GM12878 (cell line): ENCODE results near the gene MED13L. TPM values are rescaled to one million over a fixed set of nuclear protein-coding genes. Genes with fewer than 3 reads are reported as not detected.

Source experiments
- ATAC-seq: fragments of 200-7000 bp; cut with Tn5 transposase; 3 replicates; pipeline ENCODE4 v1.9.1; 2020; ENCODE audit warnings: mild to moderate bottlenecking, moderate library complexity
- BruUV-seq: library from RNA; stranded (reverse); fragments of 400-500 nt; replicated peaks from 2 replicates; lab custom pipeline; 2021; lab: Mats Ljungman, UMichigan
- CTCF ChIA-PET: fragments of 300-600 bp; sonication (Branson Sonifier 250); formaldehyde crosslinking; extraction: SDS; loops from one replicate; lab custom pipeline; 2021; ENCODE audit warnings: inconsistent platforms; lab: Yijun Ruan, JAX
- POLR2A ChIA-PET: fragments of 350-600 bp; formaldehyde crosslinking; extraction: SDS; loops from one replicate; lab custom pipeline; 2021; ENCODE audit warnings: inconsistent platforms; lab: Charles Lee
- RAD21 ChIA-PET: fragments of 300-600 bp; sonication (Branson Sonifier 250); formaldehyde crosslinking; loops from one replicate; lab custom pipeline; 2023; ENCODE audit warnings: antibody characterized with exemption; ENCODE audit not compliant: unreplicated experiment; lab: Charles Lee
- SMC1A ChIA-PET: fragments of 300-600 bp; sonication (Branson Sonifier 250); formaldehyde crosslinking; loops from one replicate; lab custom pipeline; 2023; ENCODE audit not compliant: unreplicated experiment, uncharacterized antibody; lab: Charles Lee
- DNase-seq: peaks from one replicate; pipeline ENCODE4 v3.0.0-alpha.2; 2011; ENCODE audit warnings: low read depth, low spot score
- FAIRE-seq: peaks from 3 replicates; lab custom pipeline; 2011; peaks lifted over from hg19 to GRCh38; lab: Jason Lieb, UNC
- H2AFZ ChIP-seq: 2 replicates; pipeline ENCODE4 v1.6.0; 2011; ENCODE audit warnings: low read depth, low read length, control low read depth; ENCODE audit not compliant: control insufficient read depth
- H3K27ac ChIP-seq: 2 replicates; pipeline ENCODE4 v1.5.1; 2011; ENCODE audit warnings: control low read depth; ENCODE audit not compliant: control insufficient read depth, insufficient read depth
- H3K27me3 ChIP-seq, 2 experiments: replicated peaks in 1 of 2; 2 replicates each; pipeline versions ENCODE4 v1.6.0 to v1.6.1; 2011; ENCODE audit warnings: low read length in 1 of 2; ENCODE audit not compliant: control insufficient read depth in 2 of 2, insufficient read depth in 2 of 2
- H3K36me3 ChIP-seq, 2 experiments: 2 replicates each; pipeline ENCODE4 v1.5.1; 2011; ENCODE audit warnings: low read length in 1 of 2; ENCODE audit not compliant: control insufficient read depth in 2 of 2, insufficient read depth in 2 of 2
- H3K4me1 ChIP-seq: 2 replicates; pipeline ENCODE4 v1.6.1; 2011; ENCODE audit warnings: mild to moderate bottlenecking, low read length, moderate library complexity, mixed read lengths; ENCODE audit not compliant: control insufficient read depth, insufficient read depth
- H3K4me2 ChIP-seq: 2 replicates; pipeline ENCODE4 v1.6.0; 2011; ENCODE audit warnings: control low read depth; ENCODE audit not compliant: control insufficient read depth, insufficient read depth
- H3K4me3 ChIP-seq: fragments of 200-600 bp; sonication (generic); 2 replicates; pipeline ENCODE4 v1.5.1; 2016
- H3K79me2 ChIP-seq: 2 replicates; pipeline ENCODE4 v1.6.0; 2011; ENCODE audit warnings: low read length; ENCODE audit not compliant: control insufficient read depth, insufficient read depth
- H3K9ac ChIP-seq: 2 replicates; pipeline ENCODE4 v1.8.0; 2011; ENCODE audit warnings: low read length, control low read depth, mixed read lengths; ENCODE audit not compliant: control insufficient read depth, insufficient read depth
- H3K9me3 ChIP-seq: replicated peaks from 3 replicates; pipeline ENCODE4 v1.5.1; 2011; ENCODE audit warnings: mild to moderate bottlenecking, low read length; ENCODE audit not compliant: control insufficient read depth, insufficient read depth
- H4K20me1 ChIP-seq: 2 replicates; pipeline ENCODE4 v1.6.0; 2011; ENCODE audit not compliant: control insufficient read depth, insufficient read depth
- BCL3 ChIP-seq: IDR thresholded peaks from 2 replicates; pipeline ENCODE4 v1.6.1; 2011; ENCODE audit warnings: borderline replicate concordance, low read depth, mild to moderate bottlenecking, moderate library complexity, low read length; ENCODE audit not compliant: insufficient read depth, poor library complexity, severe bottlenecking
- BHLHE40 ChIP-seq, 2 experiments: fragments of 450-650 bp in 1 of 2; IDR thresholded peaks; 2 replicates each; pipeline ENCODE4 v1.6.1; 2011 to 2017; ENCODE audit warnings: low read depth in 2 of 2, borderline replicate concordance in 1 of 2, improper control_type of control experiment in 1 of 2, low read length in 1 of 2, mild to moderate bottlenecking in 1 of 2
- CHD1 ChIP-seq: IDR thresholded peaks from 2 replicates; pipeline ENCODE4 v1.6.1; 2012; ENCODE audit warnings: low read depth, low read length, improper control_type of control experiment
- CHD4 ChIP-seq: fragments of 200-600 bp; sonication (generic); IDR thresholded peaks from 2 replicates; pipeline ENCODE4 v1.6.1; 2016; ENCODE audit warnings: mild to moderate bottlenecking
- CREM ChIP-seq: IDR thresholded peaks from 2 replicates; pipeline ENCODE4 v1.6.1; 2014; ENCODE audit warnings: antibody characterized with exemption, low read depth
- FOXK2 ChIP-seq: fragments of 450-650 bp; IDR thresholded peaks from 2 replicates; pipeline ENCODE4 v1.6.1; 2017; ENCODE audit warnings: mild to moderate bottlenecking, moderate library complexity
- GABPA ChIP-seq: IDR thresholded peaks from 2 replicates; pipeline ENCODE4 v1.6.1; 2014; ENCODE audit warnings: antibody characterized with exemption, low read depth, mild to moderate bottlenecking, inconsistent platforms
- JUNB ChIP-seq: IDR thresholded peaks from 2 replicates; pipeline ENCODE4 v1.6.1; 2016; ENCODE audit warnings: antibody characterized with exemption, mild to moderate bottlenecking
- PBX3 ChIP-seq: IDR thresholded peaks from 2 replicates; pipeline ENCODE4 v1.6.1; 2011; ENCODE audit warnings: mild to moderate bottlenecking, low read depth, low read length, moderate library complexity; ENCODE audit not compliant: insufficient replicate concordance
- POLR2AphosphoS2 ChIP-seq: IDR thresholded peaks from 2 replicates; pipeline ENCODE4 v1.6.1; 2011; ENCODE audit warnings: low read depth, mild to moderate bottlenecking, low read length, improper control_type of control experiment, moderate library complexity
- RAD51 ChIP-seq: fragments of 450-650 bp; IDR thresholded peaks from 2 replicates; pipeline ENCODE4 v1.6.1; 2016; ENCODE audit warnings: moderate library complexity, mild to moderate bottlenecking, inconsistent platforms
- RBBP5 ChIP-seq: fragments of 200-600 bp; sonication (generic); conservative IDR thresholded peaks from 2 replicates; pipeline ENCODE4 v1.6.1; 2016
- SMARCA5 ChIP-seq: fragments of 450-650 bp; IDR thresholded peaks from 2 replicates; pipeline ENCODE4 v1.6.1; 2017; ENCODE audit warnings: mild to moderate bottlenecking
- TAF1 ChIP-seq: IDR thresholded peaks from 2 replicates; pipeline ENCODE4 v1.6.1; 2011; ENCODE audit warnings: mild to moderate bottlenecking, low read depth, low read length, borderline replicate concordance
- TARDBP ChIP-seq: IDR thresholded peaks from 2 replicates; pipeline ENCODE4 v1.6.1; 2016; ENCODE audit warnings: borderline replicate concordance
- USF2 ChIP-seq: IDR thresholded peaks from 2 replicates; pipeline ENCODE4 v1.6.1; 2011; ENCODE audit warnings: low read depth, low read length, improper control_type of control experiment, borderline replicate concordance
- YBX1 ChIP-seq: fragments of 450-650 bp; IDR thresholded peaks from 2 replicates; pipeline ENCODE4 v1.6.1; 2016; ENCODE audit warnings: antibody characterized with exemption
- ZBTB4 ChIP-seq: fragments of 450-650 bp; formaldehyde crosslinking; IDR thresholded peaks from 2 replicates; pipeline ENCODE4 v1.4.0; 2022; ENCODE audit warnings: mild to moderate bottlenecking, moderate library complexity
- ZNF384 ChIP-seq: IDR thresholded peaks from 2 replicates; pipeline ENCODE4 v1.6.1; 2012; ENCODE audit warnings: low read depth, mild to moderate bottlenecking, low read length, improper control_type of control experiment, borderline replicate concordance
- WGBS: methylation state at CpG from one replicate; pipeline ENCODE4 v1.1.6; 2016; ENCODE audit warnings: low lambda C conversion rate; ENCODE audit not compliant: insufficient replicate concordance, insufficient coverage; ENCODE audit errors: missing lambda C conversion rate; 5-methylcytosine and 5-hydroxymethylcytosine counted together
- in situ Hi-C: fragments of 300-500 bp; cut with MboI; formaldehyde crosslinking; loops from 9 replicates; pipeline ENCODE4 v1.14.3; 2018; ENCODE audit warnings: mixed read lengths
- intact Hi-C: fragments of 100-400 bp; cut with micrococcal nuclease; formaldehyde crosslinking; loops from one replicate; pipeline ENCODE4 v1.14.2; 2022; ENCODE audit not compliant: unreplicated experiment
- polyA plus RNA-seq, 11 experiments: library from polyadenylated mRNA; depleted of rRNA in 4 of 11; unstranded in 6 of 11; stranded (reverse) in 5 of 11; fragments of >200 nt; fragmentation: Nextera tagmentation in 4 of 11; fragmentation: Illumina TruSeq in 1 of 11; extraction: Ambion mirVana in 4 of 11; extraction: Trizol in 1 of 11; gene quantifications; 1 replicate in 1 of 11; 2 replicates in 10 of 11; pipeline versions ENCODE4 v1.2.1 to v1.2.3, GENCODE V29; 2011 to 2016; ENCODE audit warnings: inconsistent platforms in 2 of 11, missing spikeins in 2 of 11, low read depth in 1 of 11
- total RNA-seq, 4 experiments: library from RNA; depleted of rRNA in 3 of 4; stranded (reverse); fragments of >200 nt in 3 of 4; fragmentation: Illumina TruSeq in 1 of 4; extraction: Trizol in 1 of 4; gene quantifications; 2 replicates each; pipeline versions ENCODE4 v1.2.1 to v1.2.3, GENCODE V29; 2013 to 2021

Gene MED13L
- total and polyA plus RNA-seq, 10 of the 15 experiments (the other 5 are each of a cell fraction or from before 2014, with no cell fraction given) = 3.7 to 30.1 (median 9.1) TPM

GRCh38 chr12:116040402-116040801 is 237.1 kb downstream of the MED13L start:
- WGBS = 37% methylated on average over 2 of the region's 2 CpGs
- H3K27me3 ChIP-seq = no peaks in the 10 kb centered on the region
- no peak overlapping the region for H3K27ac ChIP-seq
- no peak overlapping the region for H3K9ac ChIP-seq
- intact Hi-C loops = no loop called here
- H3K9me3 ChIP-seq = no peaks in the 10 kb centered on the region
- no peak overlapping the region for H3K4me2 ChIP-seq
- CTCF ChIA-PET = interaction anchor here (0.6 kb wide), 1 partner anchor 122 kb away, joined by 4 read pairs; no protein-coding TSS in a partner anchor
- ATAC-seq (no peak), FAIRE-seq (no peak), DNase-seq (no peak)
- H3K79me2 ChIP-seq = no peaks in the 10 kb centered on the region
- no peak overlapping the region for H3K4me3 ChIP-seq
- H4K20me1 ChIP-seq = no peaks in the 10 kb centered on the region
- POLR2A ChIA-PET = no interaction called here
- H2AFZ ChIP-seq = no peak overlapping the region
- RAD21 ChIA-PET = no interaction called here
- H3K36me3 ChIP-seq = no peaks in the 10 kb centered on the region
- in situ Hi-C loops = no loop called here
- H3K4me1 ChIP-seq = no peaks in the 10 kb centered on the region
- SMC1A ChIA-PET = no interaction called here
- no TSS peak for BruUV-seq
- no peak for TF ChIP-seq ZBTB4 (CRISPR knock-in tag)
- no peak for TF ChIP-seq TARDBP
- no peak for TF ChIP-seq CREM
- no peak for TF ChIP-seq CHD4
- TF ChIP-seq JUNB = no peak
- no peak for TF ChIP-seq RBBP5
- TF ChIP-seq ZNF384 = no peak
- TF ChIP-seq YBX1 = no peak
- TF ChIP-seq SMARCA5 = no peak
- no peak for TF ChIP-seq BHLHE40 (IDR thresholded peaks at IDR 0.05; ENCODE audit: borderline replicate concordance in 1 of 2, low read depth in 2 of 2, low read length in 1 of 2)
- no peak for TF ChIP-seq FOXK2
- no peak for TF ChIP-seq POLR2AphosphoS2
- TF ChIP-seq PBX3 = no peak
- no peak for TF ChIP-seq CHD1
- TF ChIP-seq USF2 = no peak
- TF ChIP-seq TAF1 = no peak
- TF ChIP-seq BCL3 = no peak
- TF ChIP-seq GABPA = no peak
- no peak for TF ChIP-seq RAD51
